Muscle layer of duodenum (tissue), 2 donors: ENCODE data around the gene ARPC1A.
"Not testable (repeated sequence)": the region's sequence is repeated elsewhere in the genome, so short reads cannot be mapped to it uniquely, and the experiment has no call there.

Source experiments
- H3K27ac ChIP-seq: one replicate; pipeline ENCODE4 v1.7.0; 2013; ENCODE audit warnings: mild to moderate bottlenecking, low read length
- H3K27me3 ChIP-seq: one replicate; pipeline ENCODE4 v1.7.0; 2013; ENCODE audit warnings: low read depth, mild to moderate bottlenecking, control low read depth, low read length
- H3K36me3 ChIP-seq, 2 donors: one replicate each; pipeline ENCODE4 v1.7.0; 2013; ENCODE audit warnings: low read length in 2 of 2, control low read depth in 1 of 2, mild to moderate bottlenecking in 1 of 2; ENCODE audit not compliant: insufficient read depth in 2 of 2, control insufficient read depth in 1 of 2
- H3K4me1 ChIP-seq, 2 donors: one replicate each; pipeline ENCODE4 v1.7.0; 2013; ENCODE audit warnings: low read length in 2 of 2, mild to moderate bottlenecking in 2 of 2, control low read depth in 1 of 2, moderate library complexity in 1 of 2; ENCODE audit not compliant: insufficient read depth in 2 of 2, control insufficient read depth in 1 of 2
- H3K4me3 ChIP-seq, 2 donors: one replicate each; pipeline ENCODE4 v1.7.0; 2013; ENCODE audit warnings: low read length in 2 of 2, low read depth in 1 of 2, mild to moderate bottlenecking in 1 of 2
- H3K9me3 ChIP-seq, 2 donors: one replicate each; pipeline ENCODE4 v1.7.0; 2013; ENCODE audit warnings: low read length in 2 of 2, control low read depth in 1 of 2, mild to moderate bottlenecking in 1 of 2; ENCODE audit not compliant: control insufficient read depth in 1 of 2
- donor health status: healthy.

ARPC1A gene

DNA sequence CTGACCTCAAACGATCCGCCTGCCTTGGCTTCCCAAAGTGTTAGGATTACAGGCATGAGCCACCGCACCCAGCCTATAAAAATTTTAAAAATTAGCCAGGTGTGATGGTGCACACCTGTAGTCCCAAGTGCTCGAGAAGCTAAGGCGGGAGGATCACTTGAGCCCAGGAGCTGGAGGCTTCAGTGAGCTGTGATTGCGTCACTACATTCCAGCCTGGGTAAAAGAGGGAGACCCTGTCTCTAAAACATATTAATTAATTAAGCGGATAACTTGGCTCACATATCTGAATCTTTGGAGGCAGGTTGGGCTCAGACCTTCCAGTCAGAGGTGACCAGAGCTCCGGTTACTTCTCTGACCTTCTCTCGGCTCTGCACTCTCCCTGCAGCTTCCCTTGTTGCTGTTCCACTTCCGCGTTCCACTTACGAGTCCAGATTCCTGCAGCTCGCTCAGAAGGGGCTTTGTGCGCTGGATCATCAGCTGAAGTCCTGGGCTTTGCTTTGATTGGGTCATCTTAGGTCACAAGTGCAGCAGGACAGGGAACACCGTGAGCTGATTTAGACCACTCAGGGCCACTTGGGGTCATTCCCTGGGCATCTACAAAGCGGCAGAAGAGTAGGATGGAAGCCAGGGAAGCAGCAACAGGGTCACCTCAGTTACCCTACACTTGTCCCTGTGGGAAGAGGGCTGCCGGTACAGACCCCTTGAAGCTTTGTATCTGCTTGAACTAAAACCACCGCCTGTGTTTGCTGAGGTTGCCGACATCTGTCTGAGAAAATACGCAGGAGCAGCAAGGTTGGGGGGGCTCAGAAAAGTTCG, 46.8 kb downstream of the ARPC1A start:
- Histone ChIP-seq H3K27me3 (no peaks in the 10 kb centered on the region), H3K4me3 (no peak overlapping the region), H3K4me1 (peaks cover 0 to 17% of the 10 kb centered on the region in 2 donors), H3K27ac (no peak overlapping the region), H3K9me3 (no peaks in the 10 kb centered on the region), H3K36me3 (no peaks in the 10 kb centered on the region)

DNA sequence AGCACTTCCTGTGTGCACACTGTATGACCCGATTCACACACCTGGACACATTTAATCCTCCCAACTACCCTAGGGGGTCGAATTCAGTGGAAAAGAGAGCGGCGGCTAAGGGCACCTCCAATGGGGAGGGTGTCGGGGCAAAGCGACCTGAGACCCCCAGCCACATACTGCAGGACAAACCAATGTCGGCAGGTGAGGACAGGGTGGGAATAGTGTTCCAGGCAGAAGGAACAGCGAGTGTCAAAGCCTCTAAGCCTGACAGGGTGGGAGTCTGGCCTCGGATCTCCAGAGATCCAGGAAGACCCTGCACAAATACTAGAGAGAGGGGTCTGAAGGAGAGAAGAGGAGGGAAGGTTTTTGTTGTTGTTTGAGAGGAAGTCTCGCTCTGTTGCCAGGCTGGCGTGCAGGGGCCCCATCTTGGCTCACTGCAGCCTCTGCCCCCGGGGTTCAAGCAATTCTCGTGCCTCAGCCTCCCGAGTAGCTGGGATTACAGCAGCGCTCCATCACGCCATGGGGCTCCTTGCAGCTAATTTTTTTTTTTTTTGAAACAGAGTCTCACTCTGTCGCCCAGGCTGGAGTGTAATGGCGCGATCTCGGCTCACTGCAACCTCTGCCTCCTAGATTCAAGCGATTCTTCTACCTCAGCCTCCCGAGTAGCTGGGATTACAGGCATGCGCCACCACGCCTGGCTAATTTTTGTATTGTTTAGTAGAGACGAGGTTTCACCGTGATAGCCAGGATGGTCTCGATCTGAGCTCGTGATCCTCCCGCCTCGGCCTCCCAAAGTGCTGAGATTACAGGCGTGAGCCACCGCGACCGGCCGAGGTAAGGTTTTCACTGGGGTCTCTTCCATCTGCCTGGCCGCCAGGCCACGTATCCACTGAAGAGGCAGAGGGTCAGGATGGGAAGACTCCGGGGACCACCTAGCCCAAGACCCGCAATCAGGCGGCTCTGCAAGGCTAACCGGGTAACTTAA, 47.7 kb downstream of the ARPC1A start:
- Histone ChIP-seq H3K4me1 (peaks cover 0 to 20% of the 10 kb centered on the region in 2 donors), H3K4me3 (peak overlapping the region; percentile 59 to 85), H3K27me3 (no peaks in the 10 kb centered on the region), H3K36me3 (no peaks in the 10 kb centered on the region), H3K9me3 (no peaks in the 10 kb centered on the region), H3K27ac (no peak overlapping the region)

DNA sequence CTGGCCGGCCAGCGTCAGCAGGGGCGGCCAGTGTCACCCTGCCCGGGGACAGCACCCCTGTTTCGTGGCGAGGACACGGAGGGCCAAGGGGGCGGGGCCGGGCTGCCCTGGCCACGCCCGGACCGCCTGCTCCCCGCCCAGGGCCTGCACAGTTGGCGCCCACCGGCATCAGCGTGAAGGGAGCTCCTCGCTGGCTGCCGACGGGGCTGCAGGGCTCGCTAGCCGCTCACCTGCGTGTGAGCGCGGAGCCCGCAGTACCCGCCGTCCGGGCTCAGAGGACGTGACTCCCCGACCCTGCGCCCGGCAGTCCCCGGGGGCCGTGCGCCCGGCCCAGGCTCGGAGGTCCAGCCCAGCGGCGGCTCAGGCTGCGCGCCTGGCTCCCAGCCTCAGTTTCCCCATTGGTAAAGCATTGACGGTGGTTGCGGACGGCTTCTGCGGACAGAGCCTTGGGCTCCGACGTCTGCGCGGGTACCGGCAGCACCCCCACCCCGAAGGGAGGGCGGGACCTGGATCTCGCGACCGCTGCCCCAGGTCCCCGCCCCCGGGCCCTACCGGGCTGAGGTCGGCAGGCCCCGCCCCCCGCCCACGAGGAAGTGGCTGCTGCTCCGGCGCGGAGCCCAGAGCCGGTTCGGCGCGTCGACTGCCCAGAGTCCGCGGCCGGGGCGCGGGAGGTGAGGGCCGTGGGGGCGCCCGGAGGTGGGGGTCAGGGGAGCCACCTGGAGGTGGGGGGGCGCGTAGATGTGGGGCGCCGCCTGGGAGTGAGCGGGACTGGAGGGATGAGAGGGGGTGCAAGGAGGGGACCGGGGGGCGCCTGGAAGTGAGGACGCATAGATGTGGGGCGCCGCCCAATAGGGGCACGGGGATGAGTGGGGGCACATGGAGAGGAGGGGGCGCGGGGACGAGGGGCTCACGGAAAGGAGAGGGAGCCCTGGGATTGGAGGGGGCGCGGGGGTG, 48.7 kb downstream of the ARPC1A start, which contains the start of gene ARPC1B:
Gene ARPC1B, plus strand, starts transcription at position 620 of the 954 bp plus-strand sequence. CDS start 10,985 bp downstream, outside the sequence.
- Histone ChIP-seq H3K4me3 (peak within 1 kb of the TSS; percentile 59 to 85), H3K27ac (peak within 1 kb of the TSS; percentile 8), H3K36me3 (no peaks in the 10 kb centered on the region), H3K9me3 (no peaks in the 10 kb centered on the region), H3K27me3 (no peaks in the 10 kb centered on the region), H3K4me1 (peaks cover 0 to 21% of the 10 kb centered on the region in 2 donors)

DNA sequence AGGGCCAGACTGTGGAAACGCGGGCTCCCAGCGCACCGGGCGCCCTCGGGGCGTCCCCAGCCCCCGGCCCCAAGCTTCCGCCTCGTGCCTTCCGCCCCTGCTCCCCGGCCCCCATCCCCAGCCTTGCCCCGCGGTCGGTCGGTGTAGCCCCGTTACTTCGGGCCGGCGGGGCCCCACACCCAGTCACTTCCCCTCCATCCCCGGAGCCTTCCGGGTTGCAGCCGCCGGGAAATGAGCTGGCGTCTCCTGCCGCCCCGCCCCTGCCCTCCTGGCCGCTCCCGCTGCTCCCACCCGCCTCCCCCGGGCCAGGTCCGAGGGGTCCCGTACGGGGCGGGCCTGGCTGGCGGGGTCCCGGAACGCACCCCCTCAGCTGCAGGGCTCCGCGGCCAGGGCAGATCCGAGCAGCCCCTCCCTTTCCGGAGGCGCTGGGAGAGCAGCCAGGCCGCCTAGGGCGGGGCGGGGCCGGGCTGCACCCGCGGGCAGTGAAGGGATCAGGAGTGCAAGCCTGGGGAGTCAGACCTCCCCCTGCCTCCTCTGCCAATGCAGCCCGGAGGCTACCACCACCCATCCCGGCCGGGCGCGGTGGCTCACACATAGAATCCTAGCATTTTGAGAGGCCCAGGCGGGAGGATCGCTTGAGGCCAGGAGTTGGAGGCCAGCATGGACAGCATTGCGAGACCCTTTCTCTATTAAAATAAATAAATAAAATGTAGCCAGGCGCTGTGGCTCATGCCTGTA, 49.5 kb downstream of the ARPC1A start:
- no peaks in the 10 kb centered on the region for H3K9me3 ChIP-seq
- no peaks in the 10 kb centered on the region for H3K27me3 ChIP-seq
- H3K4me1 ChIP-seq, result peaks cover 0 to 29% of the 10 kb centered on the region in 2 donors
- H3K27ac ChIP-seq, result peak overlapping the region; percentile 8
- peak overlapping the region; percentile 37 to 85 for H3K4me3 ChIP-seq
- H3K36me3 ChIP-seq, result no peaks in the 10 kb centered on the region

DNA sequence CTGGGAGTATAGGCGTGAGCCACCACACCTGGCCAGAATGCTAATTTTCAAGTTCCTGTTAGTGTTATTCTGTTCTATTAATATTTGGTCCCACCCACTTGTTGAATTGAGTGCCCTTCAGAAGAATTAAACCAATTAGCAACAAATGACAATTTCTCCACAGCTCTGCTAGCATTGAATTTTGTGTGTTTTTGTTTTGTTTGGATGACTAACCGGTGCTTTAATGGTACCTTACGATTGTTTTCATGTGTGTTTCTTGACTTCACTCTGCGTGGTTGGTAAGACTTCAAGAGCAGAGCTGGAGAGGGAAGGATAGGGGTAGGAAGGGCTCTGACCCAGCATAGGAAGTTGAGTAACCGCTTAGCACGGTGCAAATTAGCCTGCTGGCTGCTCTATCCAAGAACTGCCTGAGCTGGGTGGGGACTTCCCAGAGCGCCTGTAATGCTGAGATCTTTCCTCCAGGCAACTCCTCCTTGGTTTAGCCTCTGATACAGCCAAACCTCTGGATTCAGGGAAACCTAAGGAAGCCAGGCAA, 53.4 kb downstream of the ARPC1A start:
- H3K4me1 ChIP-seq, result peaks cover 0 to 38% of the 10 kb centered on the region in 2 donors
- no peaks in the 10 kb centered on the region for H3K9me3 ChIP-seq
- H3K27ac ChIP-seq, result peak overlapping the region; percentile 81
- no peaks in the 10 kb centered on the region for H3K27me3 ChIP-seq
- H3K4me3 ChIP-seq, result peak overlapping the region; percentile 7 to 11
- peaks cover 0 to 7% of the 10 kb centered on the region in 2 donors for H3K36me3 ChIP-seq

DNA sequence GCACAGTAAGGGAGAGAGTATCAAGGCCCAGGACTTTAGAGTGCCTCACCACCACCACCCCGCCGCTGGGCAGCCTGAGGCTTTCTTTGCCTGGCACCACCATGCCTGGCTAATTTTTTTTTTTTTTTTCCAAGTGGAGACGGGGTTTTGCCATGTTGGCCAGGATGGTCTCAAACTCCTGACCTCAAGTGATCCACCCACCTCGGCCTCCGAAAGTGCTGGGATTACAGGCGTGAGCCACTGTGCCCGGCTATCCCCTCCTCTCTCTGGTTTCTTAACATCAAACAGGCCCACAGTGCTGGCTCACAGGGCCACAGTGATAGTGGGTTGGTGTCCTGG, 54.0 kb downstream of the ARPC1A start:
- peak overlapping the region; percentile 7 to 11 for H3K4me3 ChIP-seq
- H3K36me3 ChIP-seq, H3K27me3 ChIP-seq, H3K9me3 ChIP-seq: not testable (repeated sequence)
- H3K4me1 ChIP-seq, result peaks cover 0 to 36% of the 10 kb centered on the region in 2 donors
- peak overlapping the region; percentile 81 for H3K27ac ChIP-seq

DNA sequence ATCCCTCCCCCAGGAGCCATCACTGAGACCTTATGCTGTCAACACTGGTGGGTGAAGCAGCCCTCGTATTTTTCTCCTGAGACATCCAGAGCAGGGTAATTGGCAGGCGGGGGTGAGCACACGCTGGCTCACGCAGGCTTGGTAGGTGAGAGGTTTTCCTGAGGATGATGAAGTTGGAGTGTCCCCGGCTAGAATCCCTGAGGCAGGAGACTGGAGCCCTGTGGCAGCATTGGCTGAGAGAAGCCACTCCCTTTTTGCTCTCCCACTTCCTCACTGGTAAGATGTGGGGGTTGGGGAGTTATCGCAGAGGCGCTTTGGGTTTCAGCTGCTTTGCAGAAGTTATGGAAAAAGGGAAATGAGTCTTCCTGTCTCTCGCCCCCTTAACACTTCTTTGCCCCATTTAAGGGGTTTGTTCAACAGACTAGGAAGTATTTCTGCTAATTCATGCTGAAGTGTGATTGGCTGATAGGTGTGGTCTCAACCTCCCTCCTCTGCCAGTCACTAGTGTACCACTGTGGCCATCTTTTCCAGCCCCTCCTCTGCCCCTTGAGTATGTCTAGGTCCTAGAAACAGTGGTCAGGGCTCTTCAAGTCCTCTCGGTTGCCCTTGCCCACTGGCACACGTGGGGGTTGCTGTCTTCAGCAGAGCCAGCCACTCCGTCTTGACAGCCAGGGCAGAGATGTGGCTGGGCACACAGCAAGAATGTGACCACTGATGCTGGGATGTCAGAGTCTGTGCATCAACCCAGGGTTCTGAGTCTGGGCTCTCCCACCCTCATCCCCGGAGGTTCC, 54.5 kb downstream of the ARPC1A start:
- peaks cover 0 to 7% of the 10 kb centered on the region in 2 donors for H3K36me3 ChIP-seq
- H3K9me3 ChIP-seq, result no peaks in the 10 kb centered on the region
- H3K27me3 ChIP-seq, result no peaks in the 10 kb centered on the region
- peaks cover 0 to 36% of the 10 kb centered on the region in 2 donors for H3K4me1 ChIP-seq
- peak overlapping the region; percentile 81 for H3K27ac ChIP-seq
- H3K4me3 ChIP-seq, result peak overlapping the region; percentile 44 to 52

DNA sequence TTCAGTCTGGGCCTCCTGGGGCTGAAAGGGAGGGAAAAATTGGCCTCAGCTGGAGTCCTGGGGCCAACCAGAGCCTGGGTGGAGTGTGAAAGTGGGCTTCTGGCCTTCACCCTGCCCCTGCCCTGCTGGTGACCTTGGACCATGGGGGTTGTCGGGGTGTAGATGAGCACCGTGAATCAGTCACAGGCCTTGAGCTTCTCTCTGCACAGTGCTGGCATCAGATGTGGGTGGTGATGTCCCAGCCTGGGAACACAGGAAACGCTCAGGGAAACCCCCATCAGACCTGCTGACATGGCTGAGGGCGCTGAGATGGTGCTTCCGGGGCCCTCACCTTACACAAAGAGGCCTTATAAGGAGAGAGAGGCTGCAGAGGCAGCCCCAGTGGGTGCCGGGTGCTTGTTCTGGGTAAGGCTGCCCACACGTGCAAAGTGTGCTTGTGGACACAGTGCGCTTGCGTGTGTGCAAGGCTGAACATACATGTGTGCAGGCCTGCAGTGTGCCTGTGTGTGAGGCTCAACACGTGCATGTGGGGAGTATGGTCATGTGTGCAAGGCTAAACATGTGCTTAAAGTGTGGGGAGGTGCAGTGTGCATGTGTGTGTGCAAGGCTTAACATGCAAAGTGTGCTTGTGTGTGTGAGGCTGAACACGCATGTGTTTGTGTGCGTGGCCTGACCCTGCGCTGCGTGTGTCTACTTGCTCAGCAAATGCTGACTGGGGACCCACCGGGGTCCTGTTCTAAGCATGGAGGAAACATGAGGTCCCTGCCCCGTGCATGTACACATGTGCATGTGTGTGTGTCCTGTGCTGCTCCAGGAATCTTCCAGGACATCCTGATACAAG, 55.3 kb downstream of the ARPC1A start:
- Histone ChIP-seq H3K4me1 (peaks cover 0 to 32% of the 10 kb centered on the region in 2 donors), H3K27me3 (no peaks in the 10 kb centered on the region), H3K27ac (peak overlapping the region; percentile 81), H3K9me3 (no peaks in the 10 kb centered on the region), H3K36me3 (peaks cover 0 to 7% of the 10 kb centered on the region in 2 donors), H3K4me3 (peak overlapping the region; percentile 44 to 52)

DNA sequence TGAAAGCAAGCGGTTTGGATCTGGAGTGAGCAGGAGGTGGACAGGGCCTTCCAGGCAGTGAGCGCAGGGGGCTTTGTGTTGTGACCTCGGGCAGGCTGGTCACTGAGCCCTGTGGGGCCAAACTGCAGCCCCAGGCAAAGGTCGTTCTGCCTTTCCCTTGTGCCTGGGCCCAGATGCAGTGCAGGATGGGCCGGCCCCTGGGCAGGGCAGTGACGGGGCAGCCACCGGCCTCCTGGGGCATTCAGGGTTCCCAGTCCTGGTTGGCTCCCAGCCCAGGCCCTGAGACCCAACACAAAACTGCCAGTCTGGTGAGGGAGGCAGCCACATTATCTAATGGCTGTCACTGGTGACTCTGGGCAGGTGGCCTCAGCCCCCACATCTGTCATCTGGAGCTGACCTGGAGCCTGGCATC, 56.0 kb downstream of the ARPC1A start:
- Histone ChIP-seq H3K27me3 (no peaks in the 10 kb centered on the region), H3K36me3 (peaks cover 6 to 12% of the 10 kb centered on the region in 2 donors), H3K9me3 (no peaks in the 10 kb centered on the region), H3K27ac (no peak overlapping the region), H3K4me3 (no peak overlapping the region), H3K4me1 (peaks cover 0 to 29% of the 10 kb centered on the region in 2 donors)
